ENCODE data around the gene AGMO. TPM values are rescaled to one million over a fixed set of nuclear protein-coding genes. Genes with fewer than 3 reads are reported as not detected.

The AGMO gene
- total RNA-seq, 1 experiment from 2014 or later, result not detected

GRCh38 chr7:15433151-15433550 lies 128.7 kb downstream of the AGMO start:
- no peaks in the 10 kb centered on the region for H3K27me3 ChIP-seq (ENCODE audit: control insufficient read depth, insufficient read depth, low read length)
- no peaks in the 10 kb centered on the region for H3K36me3 ChIP-seq (ENCODE audit: control insufficient read depth, insufficient read depth, low read length)
- no peaks in the 10 kb centered on the region for H3K4me1 ChIP-seq (ENCODE audit: control insufficient read depth, insufficient read depth, low read length)
- BruUV-seq (replicated peaks), result no TSS peak
- in situ Hi-C loops (cut with HindIII; ENCODE audit: low pct_unique_long_range_greater_than_20kb, low sequenced_read_pairs) (no loop called here), intact Hi-C loops (cut with micrococcal nuclease; ENCODE audit: unreplicated experiment) (no loop called here)
- ChIA-PET POLR2A (no interaction called here), CTCF (no interaction called here)
- H3K9me3 ChIP-seq (ENCODE audit: control insufficient read depth, insufficient read depth, low read depth, low read length), result no peaks in the 10 kb centered on the region
- TF ChIP-seq CTCF (IDR thresholded peaks at IDR 0.05) (no peak), POLR2AphosphoS5 (IDR thresholded peaks at IDR 0.05; ENCODE audit: low read depth, low read length) (no peak), TCF7L2 (IDR thresholded peaks at IDR 0.05; ENCODE audit: low read depth, low read length) (no peak), REST (IDR thresholded peaks at IDR 0.05; ENCODE audit: insufficient read depth in 1 of 2, low read depth in 2 of 2, low read length in 1 of 2) (no peak), SIN3A (IDR thresholded peaks at IDR 0.05; ENCODE audit: borderline replicate concordance, insufficient read depth, low read depth, low read length) (no peak)
- DNase-seq (ENCODE audit: low read depth, low spot score), result no peak
- no peak overlapping the region for H3K27ac ChIP-seq (ENCODE audit: low read length)
- no peak overlapping the region for H3K4me3 ChIP-seq (ENCODE audit: low read depth in 2 of 2, low read length in 2 of 2)
- no peak for ATAC-seq

- Histone ChIP-seq H3K9me3 (ENCODE audit: control insufficient read depth, insufficient read depth, low read depth, low read length) (no peaks in the 10 kb centered on the region), H3K4me1 (ENCODE audit: control insufficient read depth, insufficient read depth, low read length) (no peaks in the 10 kb centered on the region), H3K27me3 (ENCODE audit: control insufficient read depth, insufficient read depth, low read length) (no peaks in the 10 kb centered on the region), H3K36me3 (ENCODE audit: control insufficient read depth, insufficient read depth, low read length) (no peaks in the 10 kb centered on the region), H3K27ac (ENCODE audit: low read length) (no peak overlapping the region), H3K4me3 (ENCODE audit: low read depth in 2 of 2, low read length in 2 of 2) (no peak overlapping the region)
- ChIA-PET CTCF (interaction anchor here (0.6 kb wide), 1 partner anchor 275 kb away, joined by 3 read pairs; no protein-coding TSS in a partner anchor), POLR2A (no interaction called here)
- in situ Hi-C loops (cut with HindIII; ENCODE audit: low pct_unique_long_range_greater_than_20kb, low sequenced_read_pairs) (no loop called here), intact Hi-C loops (cut with micrococcal nuclease; ENCODE audit: unreplicated experiment) (no loop called here)
- ATAC-seq, result no peak
- no TSS peak for BruUV-seq (replicated peaks)
- TF ChIP-seq POLR2AphosphoS5 (IDR thresholded peaks at IDR 0.05; ENCODE audit: low read depth, low read length), result no peak
- no peak for TF ChIP-seq REST (IDR thresholded peaks at IDR 0.05; ENCODE audit: insufficient read depth in 1 of 2, low read depth in 2 of 2, low read length in 1 of 2)
- TF ChIP-seq TCF7L2 (IDR thresholded peaks at IDR 0.05; ENCODE audit: low read depth, low read length), result no peak
- TF ChIP-seq CTCF (IDR thresholded peaks at IDR 0.05), result no peak
- no peak for TF ChIP-seq SIN3A (IDR thresholded peaks at IDR 0.05; ENCODE audit: borderline replicate concordance, insufficient read depth, low read depth, low read length)
- no peak for DNase-seq (ENCODE audit: low read depth, low spot score)
These were observed 130.9 kb downstream of the AGMO start for GRCh38 chr7:15430911-15431310.

Data from Panc1 (cell line).